Esophagus mucosa (tissue), 1 donor: ENCODE measurements around the gene ATXN1L. TPM values are rescaled to one million over a fixed set of nuclear protein-coding genes. Genes with fewer than 3 reads are reported as not detected.
"Not testable (repeated sequence)": the region's sequence is repeated elsewhere in the genome, so short reads cannot be mapped to it uniquely, and the experiment has no call there.

Experiments used
- ATAC-seq: fragments of 200-7000 bp; cut with Tn5 transposase; one replicate; pipeline ENCODE4 v1.9.1; 2020
- total RNA-seq: library from RNA; stranded (reverse); gene quantifications from one replicate; pipeline ENCODE4 v1.2.4, GENCODE V29; 2023
- donor health status: DM: yes; HTN: yes; CAD: no.

The ATXN1L gene
- total RNA-seq, 1 donor from 2014 or later = 12.5 TPM

GRCh38 chr16:71894921-71895678 is 49.3 kb downstream of the ATXN1L start, which contains the start of gene IST1:
TSS of gene IST1 (plus strand) at chr16:71895531. CDS start at chr16:71915641, 20,110 bp downstream.
- ATAC-seq = peak; percentile 99

- ATAC-seq = peak; percentile 12
These were observed 50.0 kb downstream of the ATXN1L start for GRCh38 chr16:71895679-71896365.

GRCh38 chr16:71896764-71897368 is 51.1 kb downstream of the ATXN1L start:
- no peak for ATAC-seq

- no peak for ATAC-seq
These were observed 53.4 kb downstream of the ATXN1L start for GRCh38 chr16:71899171-71899570.

GRCh38 chr16:71902656-71903365 is 57.0 kb downstream of the ATXN1L start:
- no peak for ATAC-seq

GRCh38 chr16:71903608-71904007 is 57.8 kb downstream of the ATXN1L start:
- no peak for ATAC-seq

GRCh38 chr16:71904239-71904638 is 58.5 kb downstream of the ATXN1L start:
- ATAC-seq = no peak

GRCh38 chr16:71905765-71906164 is 60.0 kb downstream of the ATXN1L start:
- not testable (repeated sequence) for ATAC-seq

Other genes with a start within 250 kb of the ATXN1L start
- gene MARVELD3, start 219.8 kb upstream of the ATXN1L start, total RNA-seq = 3.6 TPM
- gene PHLPP2, start 121.3 kb upstream of the ATXN1L start, total RNA-seq = 0.88 TPM
- 74.9 TPM for gene AP1G1, start 37.1 kb upstream of the ATXN1L start, total RNA-seq
- gene ZNF821, start 38.2 kb downstream of the ATXN1L start, total RNA-seq = 4.7 TPM
- 86.7 TPM for gene IST1, start 49.6 kb downstream of the ATXN1L start, total RNA-seq
- gene PKD1L3, start 154.4 kb downstream of the ATXN1L start, total RNA-seq = not detected
- 6.2 TPM for gene DHODH, start 162.8 kb downstream of the ATXN1L start, total RNA-seq
- 6.2 TPM for gene HP, start 208.5 kb downstream of the ATXN1L start, total RNA-seq
- gene HPR, start 217.2 kb downstream of the ATXN1L start, total RNA-seq = not detected
- 10.0 TPM for gene TXNL4B, start 247.6 kb downstream of the ATXN1L start, total RNA-seq
- gene DHX38, start 247.9 kb downstream of the ATXN1L start, total RNA-seq = 29.5 TPM